ENCODE data around the gene NLGN1.

GRCh38 chr3:174321548-174321947 lies 924.0 kb downstream of the NLGN1 start:
- TF ChIP-seq EZH2phosphoT487 (IDR thresholded peaks at IDR 0.05; ENCODE audit: insufficient read depth, low read depth) (no peak), EZH2 (IDR thresholded peaks at IDR 0.05; ENCODE audit: insufficient read depth, poor library complexity, severe bottlenecking) (no peak)

Measured in GM23248 (cell line).